K562 (cell line): ENCODE results near the gene CTDSPL. TPM values are rescaled to one million over a fixed set of nuclear protein-coding genes. Genes with fewer than 3 reads are reported as not detected.

Source experiments
- ATAC-seq: fragments of 200-7000 bp; cut with Tn5 transposase; 3 replicates; pipeline ENCODE4 v1.9.1; 2020; ENCODE audit warnings: moderate library complexity
- BruUV-seq: library from RNA; stranded (reverse); fragments of 400-500 nt; replicated peaks from 2 replicates; lab custom pipeline; 2021; lab: Mats Ljungman, UMichigan
- CTCF ChIA-PET: fragments of 300-600 bp; formaldehyde crosslinking; extraction: SDS; loops from one replicate; lab custom pipeline; 2021; ENCODE audit warnings: low intra/inter-chr PET ratio; lab: Yijun Ruan, JAX
- POLR2A ChIA-PET: fragments of 300-600, 350-650 bp; sonication (Branson Sonifier 250); formaldehyde crosslinking; extraction: SDS; loops from one replicate; lab custom pipeline; 2021; ENCODE audit warnings: antibody characterized with exemption, inconsistent platforms; lab: Yijun Ruan, JAX
- DNase-seq, 4 experiments: peaks; one replicate each; pipeline versions ENCODE4 v3.0.0 to v3.0.0-alpha.2; 2011 to 2018; ENCODE audit warnings: low spot score in 3 of 4, mixed read lengths in 3 of 4; ENCODE audit errors: extremely low read depth in 1 of 4
- FAIRE-seq: peaks from 2 replicates; lab custom pipeline; 2011; peaks lifted over from hg19 to GRCh38; lab: Jason Lieb, UNC
- H2AFZ ChIP-seq: 2 replicates; pipeline ENCODE4 v1.6.0; 2011; ENCODE audit warnings: low read depth, low read length, control low read depth, inconsistent platforms
- H3K27ac ChIP-seq: fragments of 200-600 bp; 3 replicates; pipeline ENCODE4 v1.8.0; 2011; ENCODE audit warnings: low read depth, mild to moderate bottlenecking, control low read depth, inconsistent platforms, low read length, moderate library complexity, mixed read lengths; ENCODE audit errors: extremely low read depth
- H3K27me3 ChIP-seq, 2 experiments: fragments of 300-600 bp in 1 of 2; 2 replicates in 1 of 2; 3 replicates in 1 of 2; pipeline versions ENCODE4 v1.6.0 to v1.8.0; 2011; ENCODE audit warnings: inconsistent platforms in 2 of 2, low read length in 2 of 2, mild to moderate bottlenecking in 1 of 2, mixed read lengths in 1 of 2, moderate library complexity in 1 of 2; ENCODE audit not compliant: control insufficient read depth in 2 of 2, insufficient read depth in 2 of 2
- H3K36me3 ChIP-seq: fragments of 300-600 bp; 3 replicates; pipeline ENCODE4 v1.8.0; 2011; ENCODE audit warnings: mild to moderate bottlenecking, low read length, inconsistent platforms; ENCODE audit not compliant: control insufficient read depth, insufficient read depth
- H3K4me1 ChIP-seq, 2 experiments: fragments of 200-600 bp in 1 of 2; replicated peaks in 1 of 2; 2 replicates in 1 of 2; 3 replicates in 1 of 2; pipeline versions ENCODE4 v1.5.1 to v1.8.0; 2011; ENCODE audit warnings: inconsistent platforms in 2 of 2, low read length in 2 of 2, mild to moderate bottlenecking in 1 of 2, mixed read lengths in 1 of 2, moderate library complexity in 1 of 2; ENCODE audit not compliant: control insufficient read depth in 2 of 2, insufficient read depth in 2 of 2
- H3K4me2 ChIP-seq: 2 replicates; pipeline ENCODE4 v1.6.1; 2011; ENCODE audit warnings: low read length, control low read depth, inconsistent platforms, mixed read lengths; ENCODE audit not compliant: insufficient read depth
- H3K4me3 ChIP-seq: fragments of 200-600 bp; sonication (generic), shearing (Covaris generic); 2 replicates; pipeline ENCODE4 v1.5.1; 2016; ENCODE audit warnings: control low read depth, inconsistent platforms
- H3K79me2 ChIP-seq: fragments of 200-600 bp; 3 replicates; pipeline ENCODE4 v1.8.0; 2011; ENCODE audit warnings: low read length, inconsistent platforms; ENCODE audit not compliant: control insufficient read depth, insufficient read depth
- H3K9ac ChIP-seq, 2 experiments: 2 replicates each; pipeline versions ENCODE4 v1.6.0 to v1.6.1; 2011; ENCODE audit warnings: low read depth in 2 of 2, low read length in 2 of 2, control low read depth in 1 of 2, inconsistent platforms in 1 of 2, mild to moderate bottlenecking in 1 of 2, mixed read lengths in 1 of 2; ENCODE audit not compliant: insufficient read depth in 1 of 2
- H3K9me1 ChIP-seq: one replicate; pipeline ENCODE4 v1.6.0; 2011; ENCODE audit warnings: inconsistent platforms, mild to moderate bottlenecking, low read length, moderate library complexity; ENCODE audit not compliant: control insufficient read depth, insufficient read depth
- H3K9me3 ChIP-seq: replicated peaks from 2 replicates; pipeline ENCODE4 v1.5.1; 2011; ENCODE audit warnings: low read depth, low read length, inconsistent platforms; ENCODE audit not compliant: control insufficient read depth, insufficient read depth
- H4K20me1 ChIP-seq: replicated peaks from 2 replicates; pipeline ENCODE4 v1.6.1; 2011; ENCODE audit warnings: low read length, inconsistent platforms, mixed read lengths; ENCODE audit not compliant: control insufficient read depth, insufficient read depth
- CBFA2T2 ChIP-seq: fragments of 450-650 bp; conservative IDR thresholded peaks from 2 replicates; pipeline ENCODE4 v1.6.1; 2017; ENCODE audit warnings: mild to moderate bottlenecking
- CCAR2 ChIP-seq: fragments of 200-400 bp; formaldehyde crosslinking; IDR thresholded peaks from 2 replicates; pipeline ENCODE4 v1.6.1; 2017; ENCODE audit warnings: mild to moderate bottlenecking, low read depth, low read length
- HDAC1 ChIP-seq, 2 experiments: fragments of 450-650 bp; IDR thresholded peaks; 2 replicates each; pipeline ENCODE4 v1.6.1; 2016 to 2017; ENCODE audit warnings: inconsistent platforms in 1 of 2, mild to moderate bottlenecking in 1 of 2, moderate library complexity in 1 of 2
- POLR2H ChIP-seq: IDR thresholded peaks from 2 replicates; pipeline ENCODE4 v1.6.1; 2016; ENCODE audit warnings: missing genetic modification characterization, low read depth, mild to moderate bottlenecking, control low read depth, missing compliant biosample characterization, moderate library complexity
- WGBS: fragments of 100-300 bp; shearing (Covaris generic); methylation state at CpG from one replicate; pipeline ENCODE4 v1.1.6; 2016; ENCODE audit warnings: low coverage, mixed read lengths; ENCODE audit not compliant: insufficient coverage; ENCODE audit errors: missing lambda C conversion rate; 5-methylcytosine and 5-hydroxymethylcytosine counted together
- in situ Hi-C: fragments of 300-500 bp; cut with MboI; formaldehyde crosslinking; loops from 4 replicates; pipeline ENCODE4 v1.15.0; 2018; ENCODE audit warnings: inconsistent platforms, mixed read lengths
- intact Hi-C: fragments of 100-400 bp; cut with micrococcal nuclease; formaldehyde crosslinking; loops from 2 replicates; pipeline ENCODE4 v1.14.2; 2022
- polyA plus RNA-seq, 8 experiments: library from polyadenylated mRNA; depleted of rRNA in 4 of 8; stranded (reverse) in 5 of 8; unstranded in 3 of 8; fragments of >200 nt; fragmentation: Nextera tagmentation in 2 of 8; fragmentation: Illumina TruSeq in 1 of 8; extraction: Ambion mirVana in 2 of 8; extraction: Trizol in 1 of 8; gene quantifications; 2 replicates each; pipeline versions ENCODE4 v1.2.1 to v1.2.3, GENCODE V29; 2011 to 2014; ENCODE audit warnings: inconsistent platforms in 1 of 8, missing spikeins in 1 of 8
- total RNA-seq, 7 experiments: library from RNA; depleted of rRNA in 6 of 7; stranded (reverse); fragments of >200 nt in 6 of 7; fragmentation: Illumina TruSeq in 2 of 7; extraction: Trizol in 2 of 7; gene quantifications; 2 replicates each; pipeline versions ENCODE4 v1.2.1 to v1.2.3, GENCODE V29; 2011 to 2021; ENCODE audit warnings: low replicate concordance in 1 of 7
- TF ChIP-seq, protein P1 (sequence below): fragments of 250-450 bp; sonication (Bioruptor Pico); IDR thresholded peaks from 2 replicates; pipeline ENCODE4 v1.8.0; 2021; ENCODE audit warnings: mild to moderate bottlenecking, moderate library complexity

CTDSPL gene
- total and polyA plus RNA-seq, 9 of the 15 experiments (the other 6 are each of a cell fraction or from before 2014, with no cell fraction given): 5.1 to 19.3 (median 11.3) TPM

- no peaks in the 10 kb centered on the region for H3K27me3 ChIP-seq
- TF ChIP-seq CBFA2T2: no peak
- 0 out of 2 replicates have a peak, but pooled peaks have one; percentile 32 for TF ChIP-seq CCAR2
- TF ChIP-seq, protein P1, sequence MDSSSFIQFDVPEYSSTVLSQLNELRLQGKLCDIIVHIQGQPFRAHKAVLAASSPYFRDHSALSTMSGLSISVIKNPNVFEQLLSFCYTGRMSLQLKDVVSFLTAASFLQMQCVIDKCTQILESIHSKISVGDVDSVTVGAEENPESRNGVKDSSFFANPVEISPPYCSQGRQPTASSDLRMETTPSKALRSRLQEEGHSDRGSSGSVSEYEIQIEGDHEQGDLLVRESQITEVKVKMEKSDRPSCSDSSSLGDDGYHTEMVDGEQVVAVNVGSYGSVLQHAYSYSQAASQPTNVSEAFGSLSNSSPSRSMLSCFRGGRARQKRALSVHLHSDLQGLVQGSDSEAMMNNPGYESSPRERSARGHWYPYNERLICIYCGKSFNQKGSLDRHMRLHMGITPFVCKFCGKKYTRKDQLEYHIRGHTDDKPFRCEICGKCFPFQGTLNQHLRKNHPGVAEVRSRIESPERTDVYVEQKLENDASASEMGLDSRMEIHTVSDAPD (CRISPR knock-in tag): no peak
- no peak for TF ChIP-seq POLR2H (tag)
- 0 out of 4 replicates have a peak, but pooled peaks of 1 of the 2 experiments have one; percentile 6 for TF ChIP-seq HDAC1 (IDR thresholded peaks at IDR 0.05)
- peaks cover 69% of the 10 kb centered on the region for H3K36me3 ChIP-seq
- FAIRE-seq (no peak), DNase-seq (no peak), ATAC-seq (no peak)
- POLR2A ChIA-PET: no interaction called here
- in situ Hi-C loops: no loop called here
- H2AFZ ChIP-seq: no peak overlapping the region
- CTCF ChIA-PET: interaction anchor here (1.1 kb wide), 1 partner anchor 26 kb away, joined by 3 read pairs; no protein-coding TSS in a partner anchor
- H4K20me1 ChIP-seq: peaks cover 14% of the 10 kb centered on the region
- no peak overlapping the region for H3K9ac ChIP-seq
- peaks cover 45 to 46% of the 10 kb centered on the region in 2 experiments for H3K4me1 ChIP-seq
- H3K79me2 ChIP-seq: peaks cover 15% of the 10 kb centered on the region
- intact Hi-C loops: no loop called here
- BruUV-seq: no TSS peak
- WGBS: 54% methylated on average over 6 of the region's 6 CpGs
- H3K27ac ChIP-seq: no peak overlapping the region
- no peak overlapping the region for H3K4me2 ChIP-seq
- peaks cover 5% of the 10 kb centered on the region for H3K9me1 ChIP-seq
- no peaks in the 10 kb centered on the region for H3K9me3 ChIP-seq
- no peak overlapping the region for H3K4me3 ChIP-seq
Measured at GRCh38 chr3:37999836-38000235, 138.2 kb downstream of the CTDSPL start.
